H9 (cell line): ENCODE measurements around the gene IGF2. TPM values are rescaled to one million over a fixed set of nuclear protein-coding genes. Genes with fewer than 3 reads are reported as not detected.

Source experiments
- DNase-seq: peaks from one replicate; pipeline ENCODE4 v3.0.0-alpha.2; 2017
- H2AFZ ChIP-seq: one replicate; pipeline ENCODE4 v1.6.1; 2013; ENCODE audit warnings: mild to moderate bottlenecking, low read length, control low read depth, moderate library complexity
- H2AK5ac ChIP-seq: 2 replicates; pipeline ENCODE4 v1.6.1; 2013; ENCODE audit warnings: low read length, control low read depth, mixed read lengths; ENCODE audit not compliant: insufficient read length
- H2BK120ac ChIP-seq: one replicate; pipeline ENCODE4 v1.6.1; 2013; ENCODE audit warnings: low read depth, mild to moderate bottlenecking, low read length, control low read depth, inconsistent platforms; ENCODE audit not compliant: poor library complexity, severe bottlenecking
- H2BK12ac ChIP-seq: 2 replicates; pipeline ENCODE4 v1.6.1; 2013; ENCODE audit warnings: low read length, control low read depth, mixed read lengths, low read depth; ENCODE audit not compliant: insufficient read length
- H2BK15ac ChIP-seq: 2 replicates; pipeline ENCODE4 v1.6.1; 2013; ENCODE audit warnings: low read depth, low read length, control low read depth
- H2BK20ac ChIP-seq: one replicate; pipeline ENCODE4 v1.6.1; 2013; ENCODE audit warnings: low read depth, mild to moderate bottlenecking, low read length, control low read depth, inconsistent platforms; ENCODE audit not compliant: poor library complexity, severe bottlenecking
- H2BK5ac ChIP-seq: 2 replicates; pipeline ENCODE4 v1.6.1; 2013; ENCODE audit warnings: low read length, control low read depth, mixed read lengths; ENCODE audit not compliant: insufficient read length
- H3K14ac ChIP-seq: 2 replicates; pipeline ENCODE4 v1.6.1; 2013; ENCODE audit warnings: low read length, control low read depth; ENCODE audit not compliant: insufficient read depth
- H3K18ac ChIP-seq: 2 replicates; pipeline ENCODE4 v1.6.1; 2013; ENCODE audit warnings: low read depth, mild to moderate bottlenecking, mixed read lengths, low read length, control low read depth; ENCODE audit not compliant: insufficient read length
- H3K23ac ChIP-seq: 2 replicates; pipeline ENCODE4 v1.6.1; 2013; ENCODE audit warnings: low read length, control low read depth, mixed read lengths, low read depth; ENCODE audit not compliant: insufficient read length
- H3K23me2 ChIP-seq: 2 replicates; pipeline ENCODE4 v1.6.1; 2013; ENCODE audit warnings: low read depth, mild to moderate bottlenecking, mixed read lengths, low read length, control low read depth; ENCODE audit not compliant: insufficient read length, poor library complexity, severe bottlenecking
- H3K27ac ChIP-seq: 2 replicates; pipeline ENCODE4 v1.5.1; 2013; ENCODE audit warnings: low read length, control low read depth, mixed read lengths, low read depth; ENCODE audit not compliant: insufficient read length
- H3K27me3 ChIP-seq: 2 replicates; pipeline ENCODE4 v1.6.1; 2013; ENCODE audit warnings: low read length, control low read depth, inconsistent platforms; ENCODE audit not compliant: insufficient read depth
- H3K4ac ChIP-seq: 2 replicates; pipeline ENCODE4 v1.6.1; 2013; ENCODE audit warnings: low read depth, mild to moderate bottlenecking, control low read depth, inconsistent platforms, low read length, moderate library complexity
- H3K4me1 ChIP-seq: 2 replicates; pipeline ENCODE4 v1.6.1; 2013; ENCODE audit warnings: low read length, control low read depth, inconsistent platforms; ENCODE audit not compliant: insufficient read depth
- H3K4me2 ChIP-seq: 2 replicates; pipeline ENCODE4 v1.6.1; 2013; ENCODE audit warnings: low read length, control low read depth, mixed read lengths; ENCODE audit not compliant: insufficient read length, insufficient read depth
- H3K56ac ChIP-seq: 2 replicates; pipeline ENCODE4 v1.6.1; 2013; ENCODE audit warnings: low read depth, mild to moderate bottlenecking, mixed read lengths, low read length, control low read depth; ENCODE audit not compliant: insufficient read length
- H3K79me1 ChIP-seq: 2 replicates; pipeline ENCODE4 v1.6.1; 2013; ENCODE audit warnings: low read depth, mild to moderate bottlenecking, moderate library complexity, low read length, control low read depth, inconsistent platforms; ENCODE audit not compliant: insufficient read depth, poor library complexity, severe bottlenecking
- H3K79me2 ChIP-seq: 2 replicates; pipeline ENCODE4 v1.6.1; 2013; ENCODE audit warnings: low read length, control low read depth, inconsistent platforms; ENCODE audit not compliant: insufficient read depth
- H3K9ac ChIP-seq: 2 replicates; pipeline ENCODE4 v1.6.1; 2013; ENCODE audit warnings: low read length, control low read depth, mixed read lengths; ENCODE audit not compliant: insufficient read length; ENCODE audit errors: extremely low read depth
- H3K9me3 ChIP-seq: one replicate; pipeline ENCODE4 v1.6.1; 2013; ENCODE audit warnings: low read depth, low read length, inconsistent platforms; ENCODE audit not compliant: control insufficient read depth
- H3T11ph ChIP-seq: one replicate; pipeline ENCODE4 v1.6.1; 2013; ENCODE audit warnings: mild to moderate bottlenecking, low read length, control low read depth, inconsistent platforms
- H4K20me1 ChIP-seq: one replicate; pipeline ENCODE4 v1.6.1; 2013; ENCODE audit not compliant: control insufficient read depth, insufficient read length, insufficient read depth
- H4K5ac ChIP-seq: 2 replicates; pipeline ENCODE4 v1.6.1; 2013; ENCODE audit warnings: low read depth, mild to moderate bottlenecking, mixed read lengths, low read length, control low read depth; ENCODE audit not compliant: insufficient read length
- H4K8ac ChIP-seq: replicated peaks from 2 replicates; pipeline ENCODE4 v1.6.1; 2013; ENCODE audit warnings: low read length, control low read depth, mixed read lengths, low read depth; ENCODE audit not compliant: insufficient read length
- H4K91ac ChIP-seq: 2 replicates; pipeline ENCODE4 v1.6.1; 2013; ENCODE audit warnings: low read depth, mild to moderate bottlenecking, moderate library complexity, mixed read lengths, low read length, control low read depth; ENCODE audit not compliant: insufficient read length
- H3K27ac Mint-ChIP-seq, 3 experiments: 2 replicates in 2 of 3; 3 replicates in 1 of 3; pipeline ENCODE4 v1.8.0; 2020 to 2021; ENCODE audit warnings: mixed read lengths in 3 of 3, mild to moderate bottlenecking in 1 of 3, moderate library complexity in 1 of 3
- H3K27me3 Mint-ChIP-seq: 2 replicates; pipeline ENCODE4 v1.8.0; 2021; ENCODE audit warnings: low read depth, mild to moderate bottlenecking, moderate library complexity, mixed read lengths
- H3K36me3 Mint-ChIP-seq, 3 experiments: 2 replicates in 2 of 3; 3 replicates in 1 of 3; pipeline ENCODE4 v1.8.0; 2020 to 2021; ENCODE audit warnings: low read depth in 3 of 3, mixed read lengths in 3 of 3; ENCODE audit not compliant: insufficient read depth in 1 of 3
- H3K4me1 Mint-ChIP-seq, 2 experiments: 2 replicates each; pipeline ENCODE4 v1.8.0; 2020; ENCODE audit warnings: mixed read lengths in 2 of 2
- H3K4me3 Mint-ChIP-seq, 2 experiments: 2 replicates in 1 of 2; 3 replicates in 1 of 2; pipeline ENCODE4 v1.8.0; 2020 to 2021; ENCODE audit warnings: mild to moderate bottlenecking in 2 of 2, mixed read lengths in 2 of 2, moderate library complexity in 1 of 2
- H3K9me3 Mint-ChIP-seq, 2 experiments: 2 replicates in 1 of 2; 3 replicates in 1 of 2; pipeline ENCODE4 v1.8.0; 2020; ENCODE audit warnings: mild to moderate bottlenecking in 2 of 2, mixed read lengths in 2 of 2, moderate library complexity in 1 of 2
- WGBS: extraction: QIAGEN DNeasy Blood & Tissue Kit; methylation state at CpG from one replicate; pipeline ENCODE4 v1.1.7; 2013; ENCODE audit warnings: missing lambda C conversion rate, low lambda C conversion rate, mixed read lengths; ENCODE audit not compliant: insufficient read length; ENCODE audit errors: extremely low coverage; 5-methylcytosine and 5-hydroxymethylcytosine counted together
- total RNA-seq: library from RNA; stranded (reverse); gene quantifications from 2 replicates; pipeline ENCODE4 v1.2.1, GENCODE V29; 2021
- TF ChIP-seq, protein P1 (sequence below): fragments of 200-600 bp; sonication (generic); conservative IDR thresholded peaks from 3 replicates; pipeline ENCODE4 v1.8.0; 2021; ENCODE audit warnings: antibody characterized with exemption, mild to moderate bottlenecking

The IGF2 gene
- total RNA-seq, 1 experiment from 2014 or later = 2.8 TPM

DNA sequence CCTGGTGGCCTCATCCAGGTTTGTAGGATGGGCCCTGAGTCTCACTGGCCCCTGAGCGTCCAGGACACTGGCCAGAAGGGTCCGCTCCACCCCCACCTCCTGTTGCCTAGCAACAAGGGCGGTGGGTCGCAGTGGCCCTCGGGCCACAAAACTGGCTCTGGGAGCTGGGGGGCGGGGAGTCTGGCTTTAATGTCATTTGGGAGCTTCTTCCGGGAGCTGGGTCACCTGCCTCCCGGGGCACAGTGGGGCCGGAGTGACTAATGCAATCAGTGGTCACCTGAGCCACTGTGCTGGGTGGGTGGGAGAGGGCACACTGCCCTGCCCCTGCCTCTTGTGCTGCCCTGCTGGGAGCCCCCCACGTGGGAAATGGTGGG lies 29.8 kb upstream of the IGF2 start:
- Histone ChIP-seq H4K20me1 (no peaks in the 10 kb centered on the region), H3K9me3 (no peaks in the 10 kb centered on the region), H4K5ac (no peak overlapping the region), H3K4me1 (no peaks in the 10 kb centered on the region), H3K23ac (no peak overlapping the region), H2BK15ac (no peak overlapping the region), H3K27ac (no peak overlapping the region), H3K4ac (no peak overlapping the region), H2BK120ac (no peak overlapping the region), H2BK20ac (no peak overlapping the region), H2AK5ac (no peak overlapping the region), H3K18ac (no peak overlapping the region), H2AFZ (no peak overlapping the region), H3K79me1 (no peaks in the 10 kb centered on the region), H3K4me2 (no peak overlapping the region), H3K14ac (no peak overlapping the region), H3T11ph (no peak overlapping the region), H3K9ac (no peak overlapping the region), H3K23me2 (peaks cover 3% of the 10 kb centered on the region), H3K79me2 (no peaks in the 10 kb centered on the region), H2BK5ac (no peak overlapping the region), H3K56ac (no peak overlapping the region), H2BK12ac (no peak overlapping the region), H4K8ac (no peak overlapping the region), H3K27me3 (no peaks in the 10 kb centered on the region), H4K91ac (no peak overlapping the region)
- Mint-ChIP-seq H3K36me3 (no peaks in the 10 kb centered on the region), H3K4me3 (no peak overlapping the region), H3K27ac (no peak overlapping the region), H3K4me1 (peaks cover 0 to 5% of the 10 kb centered on the region in 2 experiments; a peak in 1 of 4 replicates), H3K27me3 (peaks cover 18% of the 10 kb centered on the region), H3K9me3 (no peaks in the 10 kb centered on the region)
- TF ChIP-seq, protein P1, sequence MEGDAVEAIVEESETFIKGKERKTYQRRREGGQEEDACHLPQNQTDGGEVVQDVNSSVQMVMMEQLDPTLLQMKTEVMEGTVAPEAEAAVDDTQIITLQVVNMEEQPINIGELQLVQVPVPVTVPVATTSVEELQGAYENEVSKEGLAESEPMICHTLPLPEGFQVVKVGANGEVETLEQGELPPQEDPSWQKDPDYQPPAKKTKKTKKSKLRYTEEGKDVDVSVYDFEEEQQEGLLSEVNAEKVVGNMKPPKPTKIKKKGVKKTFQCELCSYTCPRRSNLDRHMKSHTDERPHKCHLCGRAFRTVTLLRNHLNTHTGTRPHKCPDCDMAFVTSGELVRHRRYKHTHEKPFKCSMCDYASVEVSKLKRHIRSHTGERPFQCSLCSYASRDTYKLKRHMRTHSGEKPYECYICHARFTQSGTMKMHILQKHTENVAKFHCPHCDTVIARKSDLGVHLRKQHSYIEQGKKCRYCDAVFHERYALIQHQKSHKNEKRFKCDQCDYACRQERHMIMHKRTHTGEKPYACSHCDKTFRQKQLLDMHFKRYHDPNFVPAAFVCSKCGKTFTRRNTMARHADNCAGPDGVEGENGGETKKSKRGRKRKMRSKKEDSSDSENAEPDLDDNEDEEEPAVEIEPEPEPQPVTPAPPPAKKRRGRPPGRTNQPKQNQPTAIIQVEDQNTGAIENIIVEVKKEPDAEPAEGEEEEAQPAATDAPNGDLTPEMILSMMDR = no peak
- no peak for DNase-seq
- no CpG with 5 or more reads among the region's 10 CpGs for WGBS
